ENCODE data around the gene PLD1.

The PLD1 gene

DNA sequence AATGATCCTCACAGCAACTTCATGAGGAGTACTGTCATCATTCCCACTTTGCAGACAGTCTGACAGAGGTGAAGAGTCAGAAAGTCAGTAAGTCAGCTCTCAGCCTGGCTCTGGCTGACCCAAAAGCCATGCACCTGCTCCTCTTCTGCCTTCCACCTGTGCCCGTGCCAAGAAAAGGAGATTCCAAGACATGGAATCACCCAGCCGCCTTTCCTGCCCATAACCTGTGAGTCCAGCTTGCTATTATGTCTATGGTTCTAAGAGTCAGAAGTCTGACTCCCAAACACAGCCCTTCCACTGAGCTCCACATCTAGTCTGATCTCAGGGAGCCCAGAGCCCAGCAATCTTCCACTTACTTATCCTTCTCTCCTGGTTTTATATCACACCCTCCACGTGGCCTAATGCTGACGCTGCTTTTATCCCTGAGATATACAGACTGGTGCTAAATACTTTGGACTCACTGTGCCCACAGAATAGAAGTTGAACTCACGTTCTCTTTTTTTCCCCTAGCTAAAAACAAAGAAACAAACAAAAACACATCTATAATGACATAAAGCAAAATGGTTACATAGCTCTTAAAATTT, 66.0 kb downstream of the PLD1 start:
- no peak for DNase-seq

DNA sequence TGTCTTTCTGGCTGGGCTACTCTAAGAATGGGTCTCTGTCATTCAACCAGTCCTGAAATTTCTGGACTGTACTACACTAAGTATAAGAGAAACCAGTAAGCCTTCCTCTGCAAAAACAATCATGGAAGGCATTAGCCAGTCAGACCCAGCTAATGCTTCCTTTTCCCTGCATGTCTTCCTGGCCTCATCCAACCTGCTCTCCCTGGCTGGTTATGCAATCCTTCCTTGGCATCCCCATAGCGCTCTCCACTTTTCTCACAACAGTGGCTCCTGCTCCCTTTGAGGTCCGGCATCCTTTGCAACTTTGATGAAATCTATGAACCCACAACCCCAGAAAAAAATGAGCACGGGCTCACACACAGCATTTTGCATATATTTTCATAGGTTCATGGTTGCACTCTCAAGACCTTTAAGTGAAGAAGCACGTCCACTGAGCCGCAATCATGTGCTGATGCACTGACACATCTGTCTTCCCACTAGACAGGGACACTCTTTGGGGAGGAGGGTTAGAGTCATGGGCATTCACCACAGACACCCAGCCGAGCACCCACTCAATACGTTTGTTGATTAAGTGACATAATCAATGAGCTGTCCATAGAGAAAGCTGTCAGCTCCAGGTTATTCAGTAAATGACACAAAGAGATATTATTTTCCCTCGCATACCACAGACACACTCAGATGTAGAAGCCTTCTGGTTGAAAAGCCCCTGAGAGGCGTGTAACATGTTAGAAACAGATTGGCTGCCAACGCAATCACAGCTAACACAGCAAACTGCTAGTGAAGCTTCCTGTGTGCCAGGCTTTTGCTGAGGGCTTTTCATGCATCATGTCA, 66.7 kb downstream of the PLD1 start:
- DNase-seq, result no peak

DNA sequence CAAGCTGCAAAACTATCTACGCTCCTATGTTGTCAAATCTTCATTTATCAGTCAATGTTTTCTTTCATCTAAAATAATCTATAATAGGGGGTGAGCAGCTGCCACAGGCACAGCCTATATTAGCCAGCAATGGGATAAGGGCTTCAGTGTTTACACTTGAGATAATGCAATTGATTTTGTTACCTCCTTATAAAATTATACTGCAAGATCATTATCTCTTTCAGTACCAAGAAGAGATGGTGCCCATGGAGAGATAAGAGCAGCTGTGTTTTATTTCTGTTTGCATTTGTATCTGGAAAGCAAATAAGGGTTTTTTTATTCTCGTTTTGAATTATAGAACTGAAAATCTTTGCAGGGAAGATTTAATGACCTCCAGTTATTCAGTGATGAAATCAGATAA, 68.9 kb downstream of the PLD1 start:
- DNase-seq, result no peak

DNA sequence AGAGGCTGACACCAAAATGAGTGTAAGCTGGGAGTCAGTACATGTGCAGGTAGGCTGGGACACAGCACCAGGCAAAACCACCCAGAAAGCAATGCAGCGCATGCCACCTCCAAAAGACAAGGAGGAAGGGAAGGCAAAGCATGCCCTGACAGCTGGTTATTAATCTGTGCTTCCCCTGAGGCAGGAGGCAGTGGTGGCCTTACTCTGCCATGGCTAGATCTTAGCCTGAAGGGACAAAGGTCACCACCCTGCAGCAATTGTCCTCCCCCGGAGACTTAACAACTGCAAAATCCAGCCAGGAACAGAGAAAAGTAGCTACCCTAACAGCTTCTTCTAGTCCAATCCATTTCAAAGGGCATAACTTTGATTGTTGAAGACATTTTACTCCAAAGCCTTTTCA, 73.7 kb downstream of the PLD1 start:
- no peak for DNase-seq

DNA sequence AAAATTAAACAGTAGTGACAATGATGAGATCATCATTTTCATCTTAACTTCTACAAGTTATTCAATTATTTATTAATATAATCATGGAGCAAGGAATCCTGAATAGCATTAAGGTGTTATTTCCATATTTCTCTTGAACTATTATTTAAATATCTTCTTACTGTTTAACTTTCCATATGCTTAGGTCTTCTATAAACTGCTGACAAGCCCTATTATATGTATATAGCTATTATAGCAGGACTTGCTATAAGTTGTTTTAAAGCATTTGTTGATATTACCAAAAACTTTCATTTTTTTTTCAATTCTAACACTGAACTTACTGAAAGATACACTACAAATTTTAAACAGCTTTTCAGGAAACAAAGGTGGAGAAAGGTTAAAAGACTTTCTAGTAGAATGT, 76.7 kb downstream of the PLD1 start:
- no peak for DNase-seq

DNA sequence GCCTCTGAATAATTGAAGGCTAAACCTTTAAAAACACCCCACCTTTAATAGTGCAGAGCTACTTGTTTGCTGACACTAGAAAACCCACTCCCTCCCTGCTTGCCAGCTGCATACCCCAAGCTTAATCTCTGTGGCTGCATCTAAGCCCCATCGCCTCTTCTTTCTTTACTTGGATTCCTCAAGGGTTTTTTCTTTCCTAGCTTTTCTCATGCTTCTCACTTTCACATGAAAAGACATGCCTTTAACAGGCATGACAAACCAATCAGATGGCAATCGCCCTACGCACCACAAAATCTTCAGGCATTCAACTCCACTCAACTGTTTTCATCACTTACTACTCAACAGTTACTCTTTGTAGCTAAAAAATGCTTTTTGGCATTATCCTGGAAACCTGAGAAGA, 77.5 kb downstream of the PLD1 start:
- no peak for DNase-seq

DNA sequence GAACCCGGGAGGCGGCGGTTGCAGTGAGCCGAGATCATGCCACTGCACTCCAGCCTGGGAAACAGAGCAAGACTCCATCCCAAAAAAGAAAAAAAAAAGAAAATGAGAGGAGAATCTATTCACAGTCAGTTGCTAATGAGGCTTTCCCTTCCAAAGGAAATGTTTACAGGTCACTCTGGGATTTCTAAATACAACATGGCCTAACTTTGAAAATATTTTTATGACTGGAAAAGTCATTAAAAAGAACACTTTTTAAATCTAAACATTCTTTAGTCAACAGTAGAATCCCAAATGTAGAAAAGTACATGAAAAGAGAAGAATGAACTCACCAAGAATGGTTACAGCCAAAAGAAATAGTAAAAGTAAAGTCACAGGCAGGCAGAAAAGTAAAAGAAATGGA, 78.6 kb downstream of the PLD1 start:
- no peak for DNase-seq

DNA sequence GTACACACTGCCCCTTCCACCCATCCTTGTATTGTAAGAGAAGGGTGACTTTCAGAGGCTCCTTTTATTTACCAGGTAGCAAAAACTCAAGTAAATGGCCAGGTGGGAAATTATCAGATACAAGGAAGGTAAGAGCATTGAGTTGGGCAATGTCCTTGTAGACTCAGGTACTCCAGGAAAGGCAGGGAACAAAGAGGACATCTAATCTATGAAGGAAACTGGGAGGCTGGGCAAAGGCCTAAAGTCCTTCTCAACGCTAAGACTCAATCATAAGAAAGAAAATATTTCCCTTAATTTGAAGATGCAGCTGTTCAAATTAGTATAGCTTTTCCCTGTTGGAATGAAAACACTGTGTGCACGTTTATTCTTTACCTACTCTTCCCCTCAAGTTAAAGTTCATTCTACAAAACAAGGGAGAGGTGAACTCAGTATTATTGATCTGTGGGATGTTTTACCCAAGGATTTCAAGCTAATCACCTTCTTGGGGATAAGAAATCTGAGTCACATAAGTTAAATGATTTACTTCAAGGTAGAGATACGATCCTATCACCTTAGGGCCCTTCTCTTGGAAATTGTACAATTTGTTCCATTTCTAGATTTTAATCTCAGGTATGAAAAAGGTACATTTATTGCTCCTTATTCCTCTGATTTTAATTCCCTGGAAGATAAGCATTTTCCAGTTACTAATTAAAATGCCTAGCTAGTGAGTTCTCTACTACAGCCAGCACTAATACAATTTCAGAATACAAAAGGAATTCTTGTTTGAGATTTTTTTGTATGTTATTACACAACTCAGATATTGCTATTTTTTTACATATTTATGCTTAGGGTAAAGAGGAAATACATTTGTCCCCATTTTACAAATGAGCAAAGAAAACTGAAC, 80.6 kb downstream of the PLD1 start:
- DNase-seq, result no peak

DNA sequence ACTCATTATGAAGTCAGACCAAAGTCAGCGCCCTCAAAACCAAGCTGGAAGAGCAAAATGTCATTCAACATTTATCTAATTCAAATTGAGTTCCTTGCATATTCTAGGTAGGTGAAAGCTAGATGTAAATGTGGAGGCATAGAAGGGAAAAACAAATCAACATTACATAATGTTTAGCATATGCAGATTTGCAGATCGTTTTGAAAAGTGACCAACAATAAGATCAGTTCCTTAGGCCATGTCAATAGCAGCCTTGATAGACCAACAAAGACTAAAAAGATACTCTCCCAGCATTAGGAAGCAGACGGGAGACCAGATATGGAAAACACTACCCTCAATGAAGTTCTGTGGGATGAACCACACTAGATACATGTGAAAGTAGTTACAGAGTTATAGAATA, 83.0 kb downstream of the PLD1 start:
- no peak for DNase-seq

DNA sequence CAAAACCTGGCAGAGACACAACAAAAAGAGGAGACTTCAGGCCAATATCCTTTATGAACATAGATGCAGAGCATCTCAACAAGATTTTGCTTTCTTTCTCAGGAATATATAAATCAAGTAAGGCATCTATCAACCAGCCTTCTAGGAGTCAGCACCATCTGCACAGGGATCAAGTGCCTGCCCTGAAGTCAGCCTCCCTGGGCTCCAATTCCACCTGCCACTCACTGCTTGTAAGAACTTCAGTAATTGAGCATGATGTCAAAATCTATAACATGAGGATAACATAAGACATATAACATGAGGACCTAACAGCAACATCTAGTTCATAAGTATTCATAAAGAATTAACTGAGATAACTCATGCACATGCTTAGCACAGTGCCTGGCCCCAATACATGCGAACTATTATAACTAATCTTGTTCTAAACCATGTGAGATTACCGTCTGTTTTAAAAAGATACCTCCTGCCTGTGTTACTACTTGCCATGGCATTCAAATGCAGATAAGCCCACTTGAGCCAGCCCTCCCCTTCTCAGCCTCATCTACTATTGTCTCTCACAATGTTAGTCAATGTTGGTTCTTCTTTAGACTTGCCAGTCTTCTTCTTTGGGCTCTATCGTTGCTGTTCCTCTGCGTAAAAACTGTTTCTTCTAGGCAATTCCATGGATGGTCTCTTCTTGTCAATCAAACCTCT, 91.6 kb downstream of the PLD1 start:
- DNase-seq, result no peak

DNA sequence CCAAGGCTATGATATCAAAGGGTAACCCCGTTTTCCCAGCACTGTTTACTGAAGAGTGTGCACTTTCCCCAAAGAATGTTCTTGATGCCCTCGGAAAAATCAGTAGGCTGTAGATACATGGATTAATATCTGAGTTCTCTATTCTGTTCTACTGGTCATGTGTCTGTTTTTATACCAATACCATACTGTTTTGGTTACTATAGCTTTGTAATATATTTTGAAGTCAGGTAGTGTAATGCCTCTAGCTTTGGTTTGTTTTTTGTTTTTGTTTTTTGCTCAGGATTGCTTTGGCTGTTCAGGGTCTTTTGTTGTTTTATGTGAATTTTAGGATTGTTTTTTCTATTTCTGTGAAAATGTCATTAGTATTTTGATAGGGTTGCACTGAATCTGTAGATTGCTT, 95.1 kb downstream of the PLD1 start:
- no peak for DNase-seq

DNA sequence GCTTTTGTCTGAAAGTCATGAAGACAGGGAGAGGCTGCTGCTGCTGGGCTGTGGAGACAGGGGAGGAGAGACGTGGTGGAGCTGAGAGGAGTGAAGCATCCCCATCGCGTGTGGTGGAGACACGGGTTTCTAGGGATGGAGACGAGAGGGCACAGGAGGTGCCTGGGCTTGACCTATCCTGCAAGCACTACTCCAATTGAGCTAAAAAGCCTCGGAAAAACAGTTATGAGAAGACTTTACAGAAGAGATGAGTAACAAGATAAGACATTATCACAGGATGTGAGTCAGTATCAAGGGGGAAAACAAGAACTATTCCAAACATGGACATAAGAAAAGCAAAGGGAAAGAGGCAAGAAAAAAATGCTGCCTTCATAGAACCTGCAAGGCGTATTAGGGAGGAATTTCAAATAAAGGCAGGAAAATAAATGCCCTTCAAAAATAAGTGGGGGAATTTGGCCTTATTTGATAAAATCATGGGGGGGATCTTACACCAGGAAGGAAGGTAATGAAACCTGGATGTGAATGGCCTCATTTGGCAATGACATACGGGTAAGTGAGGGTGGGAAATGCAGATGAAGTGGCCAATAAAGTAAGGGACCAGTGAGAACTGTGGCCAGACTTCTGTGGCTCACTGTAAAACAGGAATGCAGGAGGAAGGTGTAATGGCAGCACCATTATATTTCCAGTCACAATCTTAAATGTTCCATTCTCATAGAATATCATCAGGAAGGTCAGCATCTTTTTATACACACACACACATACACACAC, 97.9 kb downstream of the PLD1 start:
- DNase-seq, result no peak

DNA sequence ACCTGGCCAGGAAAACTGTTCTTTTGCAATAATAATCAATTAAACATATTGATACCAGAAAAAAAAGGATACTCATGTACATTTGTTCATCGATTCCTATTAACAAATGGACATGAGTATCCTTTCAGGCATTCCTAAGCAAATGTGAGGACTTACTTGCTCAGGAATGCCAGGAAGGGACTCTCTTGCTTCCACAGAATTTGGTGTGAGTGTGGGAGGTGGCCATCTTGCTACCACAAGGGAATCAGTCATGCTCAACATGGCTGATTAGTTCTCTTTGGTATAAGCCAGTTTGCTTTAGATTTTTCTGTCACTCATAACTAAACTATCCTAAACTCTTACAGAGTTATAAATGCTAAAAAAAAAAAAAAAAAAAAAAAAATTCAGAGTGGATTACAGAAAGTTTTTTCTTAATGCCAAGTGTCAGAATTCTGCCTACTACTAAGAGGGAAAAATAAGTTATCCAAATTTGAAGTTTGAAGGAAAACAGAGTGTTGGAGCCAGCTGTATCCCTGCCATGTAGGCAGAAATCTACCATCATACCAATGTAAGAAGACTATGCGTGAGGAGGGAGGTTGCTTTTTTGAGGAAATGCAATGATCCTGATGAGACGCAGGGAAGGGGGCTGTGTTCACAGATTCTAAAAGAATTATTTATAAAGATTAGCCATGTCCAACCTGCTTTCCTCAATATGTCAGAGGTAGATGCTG, 98.7 kb downstream of the PLD1 start:
- DNase-seq, result no peak

DNA sequence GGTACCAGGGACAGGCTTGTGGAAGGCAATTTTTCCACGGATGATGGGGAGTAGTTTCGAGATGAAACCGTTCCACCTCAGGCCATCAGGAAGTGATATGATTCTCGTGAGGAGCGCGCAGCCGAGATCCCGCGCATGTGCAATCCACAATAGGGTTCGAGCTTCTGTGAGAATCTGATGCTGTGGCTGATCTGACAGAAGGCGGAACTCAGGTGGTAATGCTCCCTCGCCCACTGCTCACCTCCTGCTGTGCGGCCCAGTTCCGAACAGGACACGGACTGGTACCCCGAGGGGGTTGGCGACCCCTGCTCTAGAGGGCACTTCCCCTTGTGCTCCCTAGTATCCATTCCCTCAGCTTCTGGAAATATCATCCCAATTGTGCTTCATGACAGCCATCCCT, 99.9 kb downstream of the PLD1 start:
- DNase-seq, result no peak

DNA sequence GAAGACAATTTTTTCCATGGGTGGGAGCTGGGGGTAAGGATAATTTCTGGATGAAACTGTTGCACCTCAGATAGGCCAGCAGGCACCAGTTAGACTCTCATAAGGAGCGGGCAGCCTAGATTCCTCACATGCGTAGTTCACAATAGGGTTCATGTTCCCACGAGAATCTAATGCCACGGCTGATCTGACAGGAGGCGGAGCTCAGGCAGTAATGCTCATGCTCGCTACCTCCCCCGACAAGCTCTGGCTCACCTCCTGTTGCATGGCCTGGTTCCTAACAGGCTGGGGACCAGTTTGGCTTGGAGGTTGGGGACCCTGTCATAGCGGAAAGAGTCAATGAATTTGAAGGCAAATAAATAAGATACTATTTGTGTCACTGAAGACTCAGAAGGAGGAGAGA, 105.5 kb downstream of the PLD1 start:
- no peak for DNase-seq

DNA sequence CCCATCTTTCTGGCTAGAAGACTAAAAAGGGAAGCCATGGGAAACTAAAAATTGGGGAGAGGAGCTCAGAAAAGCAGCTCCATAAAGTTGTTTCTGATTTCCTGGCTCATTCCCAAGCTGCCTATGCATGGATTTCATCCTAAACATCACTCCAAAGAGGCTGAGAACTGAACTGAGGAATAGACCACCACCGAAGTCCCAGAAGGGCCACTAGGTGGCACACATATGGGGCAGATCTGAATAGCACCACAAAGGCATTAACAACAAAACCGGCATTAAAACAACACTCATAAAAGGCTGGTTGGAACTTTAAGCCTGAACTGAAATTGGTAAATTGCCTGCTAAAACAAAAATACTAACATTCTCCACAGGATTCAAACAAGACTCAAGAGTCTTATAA, 106.3 kb downstream of the PLD1 start:
- DNase-seq, result peak; percentile 30

DNA sequence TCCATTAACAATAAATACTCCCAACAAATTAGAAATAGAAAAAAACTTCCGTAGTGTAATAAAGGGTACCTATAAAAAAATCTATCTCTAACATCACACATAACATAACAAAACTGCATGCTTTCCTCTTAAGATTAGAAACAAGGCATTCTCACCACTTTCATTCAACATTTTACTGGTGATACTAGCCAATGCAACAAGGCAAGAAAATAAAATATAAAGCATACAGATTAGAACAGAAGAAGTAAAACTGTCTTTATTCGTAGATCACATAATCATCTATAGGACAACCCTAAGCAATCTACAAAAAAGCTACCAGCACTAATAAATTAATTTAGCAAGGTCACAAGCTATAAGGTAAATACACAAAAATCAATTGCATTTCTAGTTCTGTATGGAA, 107.1 kb downstream of the PLD1 start:
- no peak for DNase-seq

DNA sequence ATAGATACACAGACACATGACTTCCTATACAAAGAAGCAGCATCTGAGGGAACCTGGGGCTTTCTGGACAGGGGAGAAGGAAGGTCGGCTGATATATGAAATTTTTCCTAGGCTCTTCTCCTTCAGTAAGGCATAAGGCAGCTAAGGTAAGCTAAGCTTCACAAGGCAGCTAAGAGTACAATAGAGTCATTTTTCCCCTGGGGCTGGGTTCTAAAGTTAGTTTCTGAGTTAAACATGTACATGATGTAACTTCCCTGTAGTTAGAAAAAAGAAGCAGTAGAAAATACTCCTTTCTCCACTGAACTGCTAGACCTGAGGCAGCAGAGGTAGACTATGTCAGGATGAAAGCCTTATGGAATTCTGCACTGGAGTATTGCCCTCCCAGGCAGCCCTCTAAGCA, 109.6 kb downstream of the PLD1 start:
- DNase-seq, result no peak

DNA sequence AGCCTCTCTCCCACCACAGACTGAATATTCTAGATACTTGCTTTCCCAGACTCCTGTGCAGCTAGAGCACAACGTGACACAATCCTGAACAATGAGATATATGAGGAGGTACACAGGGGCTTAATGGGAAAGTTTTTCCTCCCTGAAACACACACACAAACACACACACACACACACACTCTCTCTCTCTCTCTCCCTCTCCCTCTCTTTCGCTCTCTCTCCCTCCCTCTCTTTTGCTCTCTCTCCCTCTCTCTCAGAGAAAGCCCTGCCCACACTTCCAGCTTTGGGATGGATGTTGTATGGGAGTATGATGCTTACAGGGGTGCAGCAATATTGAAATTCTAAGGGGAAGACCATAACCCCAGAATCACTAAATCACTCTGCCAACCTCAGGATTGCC, 110.1 kb downstream of the PLD1 start:
- DNase-seq, result no peak

DNA sequence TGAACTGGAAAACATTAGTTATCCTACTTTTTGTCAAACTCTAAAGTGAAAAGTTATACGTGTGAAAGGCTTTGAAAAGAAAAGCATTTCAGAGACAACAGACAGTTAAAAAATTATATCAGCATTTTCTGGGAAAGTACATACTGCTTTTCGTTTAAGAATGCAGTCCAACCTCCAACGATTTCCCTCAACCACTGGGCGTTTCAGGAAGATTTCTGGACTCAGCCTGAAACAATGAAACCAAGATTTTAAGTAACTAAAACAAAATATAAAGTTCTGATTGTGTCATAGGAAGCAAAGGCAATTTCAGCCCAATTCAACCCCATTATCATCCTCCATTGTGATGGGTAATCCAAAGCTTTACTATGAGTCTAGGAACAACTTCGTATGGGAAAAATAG, 110.7 kb downstream of the PLD1 start:
- no peak for DNase-seq

DNA sequence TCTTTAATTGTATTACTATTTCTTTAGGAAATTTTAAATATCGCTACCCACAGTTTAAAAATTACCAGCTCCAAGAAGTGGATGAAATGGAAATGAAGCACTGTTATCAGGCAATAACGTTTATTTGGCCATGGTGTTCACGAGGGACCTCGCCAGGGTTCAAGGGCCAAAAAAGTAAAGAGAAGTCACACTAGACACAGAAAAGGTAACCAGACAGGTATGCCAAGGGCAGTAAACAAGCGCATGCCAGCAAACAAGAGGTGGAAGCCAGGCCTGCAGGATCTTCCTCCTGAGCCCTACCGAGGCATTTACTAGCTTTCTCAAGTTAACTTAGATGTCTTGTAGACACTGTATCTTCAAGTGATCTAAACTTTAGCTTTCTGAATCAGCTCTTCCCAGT, 113.5 kb downstream of the PLD1 start:
- DNase-seq, result no peak

DNA sequence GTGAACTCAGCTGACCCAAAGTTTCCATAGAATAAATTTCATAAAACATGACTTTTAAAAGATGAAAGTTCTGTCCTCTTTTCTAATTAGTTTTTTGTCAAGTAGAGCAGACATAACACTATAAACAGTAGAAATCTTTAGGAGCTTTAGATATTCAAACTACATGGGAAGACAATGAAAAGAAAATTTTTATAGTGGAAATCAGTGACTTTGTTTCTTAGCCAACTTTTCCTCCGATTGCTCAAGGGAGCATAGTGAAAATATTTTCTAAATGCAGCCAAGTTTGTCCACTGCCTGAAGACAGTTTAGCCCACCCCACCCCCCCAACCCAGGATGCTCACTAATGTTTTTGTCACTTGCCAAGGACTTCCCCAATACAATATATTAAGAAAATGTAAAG, 114.9 kb downstream of the PLD1 start:
- DNase-seq, result no peak

Data from stimulated activated CD8-positive, alpha-beta memory T cell treated with anti-CD3 and anti-CD28 coated beads, Interleukin-4, amount 100 ng/mL, for 48 hours (primary cell).